Ishikawa (cell line): Measurements from ENCODE around the gene MOGAT3.

Experiments
- EGR1 ChIP-seq: IDR thresholded peaks from 2 replicates; pipeline ENCODE4 v1.6.1; 2012
- EP300 ChIP-seq: IDR thresholded peaks from 2 replicates; pipeline ENCODE4 v1.6.1; 2012; ENCODE audit warnings: borderline replicate concordance
- FOXM1 ChIP-seq: IDR thresholded peaks from 2 replicates; pipeline ENCODE4 v1.6.1; 2012; ENCODE audit warnings: low read depth, borderline replicate concordance
- YY1 ChIP-seq: IDR thresholded peaks from 2 replicates; pipeline ENCODE4 v1.6.1; 2012; ENCODE audit warnings: low read depth
- TF ChIP-seq, protein P1 (sequence below): IDR thresholded peaks from 2 replicates; pipeline ENCODE4 v1.6.1; 2012; ENCODE audit warnings: low read depth, mild to moderate bottlenecking

DNA sequence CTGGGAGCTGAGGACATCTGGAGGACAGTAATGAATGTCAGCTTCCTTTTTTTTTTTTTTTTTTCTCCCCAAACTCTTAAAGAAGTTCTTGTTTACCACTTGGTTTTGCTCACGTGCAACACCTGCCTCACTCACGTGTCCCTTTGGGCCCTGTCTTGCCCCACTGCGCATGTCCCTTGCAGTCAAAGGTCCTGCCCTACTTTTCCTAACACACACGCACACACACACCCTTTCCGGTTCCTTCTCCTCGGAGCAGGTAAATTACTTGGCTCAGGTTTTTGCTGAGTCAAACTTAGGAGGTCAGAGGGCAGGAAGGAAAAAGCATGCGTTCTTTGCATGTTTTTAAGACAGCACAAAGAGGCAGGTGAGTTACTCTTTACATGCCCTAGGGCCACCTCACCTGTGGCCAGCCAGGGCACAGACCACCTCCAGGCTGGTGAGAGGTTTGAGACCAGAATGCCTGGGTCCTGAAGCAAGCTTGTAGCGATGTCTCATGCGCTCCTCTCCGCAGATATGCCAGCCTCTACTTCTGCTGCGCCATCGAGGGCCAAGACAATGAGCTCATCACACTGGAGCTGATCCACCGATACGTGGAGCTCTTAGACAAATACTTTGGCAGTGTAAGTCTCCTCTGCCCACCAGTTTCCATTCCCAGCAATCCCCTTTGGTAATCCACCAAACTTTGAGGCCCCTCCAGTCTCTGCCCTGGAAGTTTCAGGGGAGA is 43.8 kb downstream of the MOGAT3 start:
- TF ChIP-seq, protein P1, sequence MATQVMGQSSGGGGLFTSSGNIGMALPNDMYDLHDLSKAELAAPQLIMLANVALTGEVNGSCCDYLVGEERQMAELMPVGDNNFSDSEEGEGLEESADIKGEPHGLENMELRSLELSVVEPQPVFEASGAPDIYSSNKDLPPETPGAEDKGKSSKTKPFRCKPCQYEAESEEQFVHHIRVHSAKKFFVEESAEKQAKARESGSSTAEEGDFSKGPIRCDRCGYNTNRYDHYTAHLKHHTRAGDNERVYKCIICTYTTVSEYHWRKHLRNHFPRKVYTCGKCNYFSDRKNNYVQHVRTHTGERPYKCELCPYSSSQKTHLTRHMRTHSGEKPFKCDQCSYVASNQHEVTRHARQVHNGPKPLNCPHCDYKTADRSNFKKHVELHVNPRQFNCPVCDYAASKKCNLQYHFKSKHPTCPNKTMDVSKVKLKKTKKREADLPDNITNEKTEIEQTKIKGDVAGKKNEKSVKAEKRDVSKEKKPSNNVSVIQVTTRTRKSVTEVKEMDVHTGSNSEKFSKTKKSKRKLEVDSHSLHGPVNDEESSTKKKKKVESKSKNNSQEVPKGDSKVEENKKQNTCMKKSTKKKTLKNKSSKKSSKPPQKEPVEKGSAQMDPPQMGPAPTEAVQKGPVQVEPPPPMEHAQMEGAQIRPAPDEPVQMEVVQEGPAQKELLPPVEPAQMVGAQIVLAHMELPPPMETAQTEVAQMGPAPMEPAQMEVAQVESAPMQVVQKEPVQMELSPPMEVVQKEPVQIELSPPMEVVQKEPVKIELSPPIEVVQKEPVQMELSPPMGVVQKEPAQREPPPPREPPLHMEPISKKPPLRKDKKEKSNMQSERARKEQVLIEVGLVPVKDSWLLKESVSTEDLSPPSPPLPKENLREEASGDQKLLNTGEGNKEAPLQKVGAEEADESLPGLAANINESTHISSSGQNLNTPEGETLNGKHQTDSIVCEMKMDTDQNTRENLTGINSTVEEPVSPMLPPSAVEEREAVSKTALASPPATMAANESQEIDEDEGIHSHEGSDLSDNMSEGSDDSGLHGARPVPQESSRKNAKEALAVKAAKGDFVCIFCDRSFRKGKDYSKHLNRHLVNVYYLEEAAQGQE = no peak
- no peak for TF ChIP-seq YY1
- TF ChIP-seq EP300 = no peak
- TF ChIP-seq FOXM1 = no peak
- TF ChIP-seq EGR1 = no peak
